Upper lobe of left lung (tissue), 6 donors: Measurements from ENCODE around the gene ADGRG1. TPM values are rescaled to one million over a fixed set of nuclear protein-coding genes. Genes with fewer than 3 reads are reported as not detected.

Source experiments
- ATAC-seq, 2 donors: fragments of 200-7000 bp; cut with Tn5 transposase; one replicate each; pipeline ENCODE4 v1.9.1; 2022; ENCODE audit warnings: mild to moderate bottlenecking in 2 of 2, moderate library complexity in 2 of 2; ENCODE audit not compliant: low FRiP score in 2 of 2
- DNase-seq, 2 donors: peaks; one replicate each; pipeline ENCODE4 v3.0.0-alpha.2; 2019 to 2020
- H3K27ac ChIP-seq, 4 donors: fragments of 200-600 bp; sonication (generic); one replicate each; pipeline ENCODE4 v1.5.1; 2016 to 2019
- H3K27me3 ChIP-seq, 4 donors: fragments of 200-600 bp; sonication (generic); one replicate each; pipeline ENCODE4 v1.5.1; 2017 to 2019
- H3K36me3 ChIP-seq, 4 donors: fragments of 200-600 bp; sonication (generic); one replicate each; pipeline ENCODE4 v1.5.1; 2016 to 2019
- H3K4me1 ChIP-seq, 4 donors: fragments of 200-600 bp; sonication (generic); one replicate each; pipeline ENCODE4 v1.5.1; 2018 to 2019
- H3K4me3 ChIP-seq, 4 donors: fragments of 200-600 bp; sonication (generic); one replicate each; pipeline ENCODE4 v1.5.1; 2017 to 2019; ENCODE audit warnings: mild to moderate bottlenecking in 2 of 4, moderate library complexity in 1 of 4
- H3K9me3 ChIP-seq, 4 donors: fragments of 200-600 bp; sonication (generic); one replicate each; pipeline ENCODE4 v1.5.1; 2018 to 2019
- CTCF ChIP-seq, 6 experiments: fragments of 450-650 bp in 4 of 6; fragments of 200-600 bp in 2 of 6; sonication (generic) in 2 of 6; IDR thresholded peaks; one replicate each; pipeline ENCODE4 v1.5.1; 2016 to 2019; ENCODE audit warnings: antibody characterized with exemption in 6 of 6
- EP300 ChIP-seq, 4 donors: sonication (generic); formaldehyde crosslinking; IDR thresholded peaks; one replicate each; pipeline ENCODE4 v1.5.1; 2017; ENCODE audit warnings: antibody characterized with exemption in 4 of 4, control low read depth in 2 of 4
- POLR2A ChIP-seq, 4 donors: fragments of 450-650 bp; IDR thresholded peaks; one replicate each; pipeline ENCODE4 v1.5.1; 2016 to 2017; ENCODE audit warnings: antibody characterized with exemption in 4 of 4, mild to moderate bottlenecking in 2 of 4
- POLR2AphosphoS5 ChIP-seq, 2 donors: sonication (generic); formaldehyde crosslinking; IDR thresholded peaks; one replicate each; pipeline ENCODE4 v1.5.1; 2017; ENCODE audit warnings: antibody characterized with exemption in 2 of 2
- WGBS, 2 donors: methylation state at CpG; one replicate each; pipeline ENCODE4 v1.1.5; 2017 to 2018; 5-methylcytosine and 5-hydroxymethylcytosine counted together
- total RNA-seq, 6 donors: library from RNA; depleted of rRNA in 4 of 6; stranded (reverse); fragments of >200 nt in 4 of 6; gene quantifications; one replicate each; pipeline versions ENCODE4 v1.1.0 to v1.2.1, GENCODE V29; 2016 to 2021
- donor health status: DM: no; HTN: no; CAD: no; lungs with moderate emphysema.
- donor health status: DM: no; HTN: yes; CAD: no; lungs with severe emphysema.

ADGRG1 gene
- total RNA-seq, 6 donors from 2014 or later, result 34.6 to 89.3 (median 40.4) TPM

DNA sequence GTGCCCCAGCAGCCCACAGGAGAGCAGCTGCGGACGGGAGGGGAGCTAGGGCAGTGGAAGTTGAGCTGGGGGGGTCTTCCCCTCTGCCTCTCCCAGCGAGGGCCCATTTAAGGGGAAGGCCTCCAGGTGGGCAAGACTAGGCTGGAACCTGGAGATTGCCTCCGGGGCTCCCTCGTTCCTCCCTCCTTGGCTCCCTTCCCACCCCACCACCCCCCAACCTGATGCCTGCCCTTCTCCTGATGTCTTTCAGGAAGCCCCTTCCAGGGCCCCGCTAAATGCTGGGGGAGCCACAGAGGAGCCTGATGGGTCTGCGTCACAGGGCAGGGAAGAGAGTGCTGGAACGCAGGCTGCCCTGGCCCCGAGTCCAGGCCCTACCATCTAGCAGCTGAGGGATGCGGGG lies 16.7 kb downstream of the ADGRG1 start:
- Histone ChIP-seq H3K9me3 (no peaks in the 10 kb centered on the region), H3K4me3 (no peak overlapping the region), H3K27me3 (no peaks in the 10 kb centered on the region), H3K27ac (peak overlapping the region; percentile 78 to 86 (median 80)), H3K4me1 (peaks cover 48 to 60% (median 56%) of the 10 kb centered on the region in 4 donors), H3K36me3 (peaks cover 0 to 21% (median 2%) of the 10 kb centered on the region in 4 donors)
- WGBS, 2 donors, result 64 to 84% methylated on average over 5 to 9 of the region's 10 CpGs
- TF ChIP-seq CTCF (IDR thresholded peaks at IDR 0.05) (no peak), POLR2A (IDR thresholded peaks at IDR 0.05) (no peak), EP300 (IDR thresholded peaks at IDR 0.05) (no peak), POLR2AphosphoS5 (IDR thresholded peaks at IDR 0.05) (no peak)
- DNase-seq, result no peak
- ATAC-seq, result no peak

DNA sequence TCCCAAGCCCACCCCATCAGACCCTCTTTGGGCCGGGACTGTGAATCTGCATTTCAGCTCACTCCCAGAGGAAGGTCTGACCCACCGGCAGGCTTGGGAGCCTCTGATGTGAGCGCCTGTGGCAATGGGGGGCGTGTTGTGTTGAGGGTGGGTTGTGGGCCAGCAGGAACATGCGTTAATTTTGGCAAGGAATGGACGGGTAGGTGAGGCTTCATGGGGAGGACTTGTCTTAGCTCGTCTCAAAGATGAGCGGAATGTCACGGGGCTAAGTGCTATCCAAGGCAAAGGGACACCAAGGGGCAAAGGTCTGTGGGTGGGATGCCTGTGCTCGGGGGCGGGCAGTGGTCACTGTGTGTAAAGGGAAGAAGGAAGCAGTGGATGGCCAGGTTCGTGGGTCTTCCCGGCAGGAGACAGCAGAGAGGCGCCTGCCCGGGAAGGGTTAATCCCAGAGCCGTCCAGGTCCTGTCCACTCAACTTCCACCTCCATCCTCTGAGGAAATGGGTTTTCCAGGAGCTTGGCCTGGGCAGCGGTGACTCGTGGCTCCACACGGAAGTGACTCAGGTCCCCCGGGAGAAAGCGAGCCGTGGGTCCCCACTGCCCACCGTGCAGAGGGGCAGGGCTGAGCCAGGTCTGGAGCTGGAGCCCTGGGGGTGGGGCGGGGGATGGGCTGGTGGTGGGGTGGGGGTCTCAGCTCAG lies 17.4 kb downstream of the ADGRG1 start:
- DNase-seq (peak in 1 of 2 donors; percentile 61), ATAC-seq (peak in 1 of 2 donors; percentile 5)
- no peaks in the 10 kb centered on the region for H3K27me3 ChIP-seq
- peak overlapping the region; percentile 78 to 86 (median 80) for H3K27ac ChIP-seq
- no peaks in the 10 kb centered on the region for H3K9me3 ChIP-seq
- H3K4me3 ChIP-seq, result no peak overlapping the region
- H3K4me1 ChIP-seq, result peaks cover 42 to 55% (median 51%) of the 10 kb centered on the region in 4 donors
- TF ChIP-seq POLR2A (IDR thresholded peaks at IDR 0.05) (no peak), POLR2AphosphoS5 (IDR thresholded peaks at IDR 0.05) (peak; percentile 32 to 44), CTCF (IDR thresholded peaks at IDR 0.05) (no peak), EP300 (IDR thresholded peaks at IDR 0.05) (no peak)
- peaks cover 0 to 25% (median 4%) of the 10 kb centered on the region in 4 donors for H3K36me3 ChIP-seq
- WGBS, 2 donors, result 51 to 89% methylated on average over 12 to 20 of the region's 24 CpGs

GRCh38 chr16:57646388-57647039 lies 18.1 kb downstream of the ADGRG1 start:
- peaks cover 39 to 55% (median 51%) of the 10 kb centered on the region in 4 donors for H3K4me1 ChIP-seq
- 60 to 75% methylated on average over 2 to 14 of the region's 14 CpGs for WGBS, 2 donors
- peak overlapping the region in 1 of 4 donors; percentile 10 for H3K4me3 ChIP-seq
- no peak for DNase-seq
- TF ChIP-seq EP300 (IDR thresholded peaks at IDR 0.05) (no peak), POLR2A (IDR thresholded peaks at IDR 0.05) (no peak), POLR2AphosphoS5 (IDR thresholded peaks at IDR 0.05) (peak in 1 of 2 donors; percentile 1), CTCF (IDR thresholded peaks at IDR 0.05) (no peak)
- no peaks in the 10 kb centered on the region for H3K27me3 ChIP-seq
- H3K9me3 ChIP-seq, result no peaks in the 10 kb centered on the region
- no peak for ATAC-seq
- H3K27ac ChIP-seq, result peak overlapping the region; percentile 78 to 86 (median 80)
- H3K36me3 ChIP-seq, result peaks cover 0 to 32% (median 11%) of the 10 kb centered on the region in 4 donors

GRCh38 chr16:57647136-57647875 lies 18.9 kb downstream of the ADGRG1 start:
- H3K27ac ChIP-seq, result peak overlapping the region; percentile 78 to 86 (median 80)
- no peaks in the 10 kb centered on the region for H3K27me3 ChIP-seq
- ATAC-seq, result no peak
- H3K36me3 ChIP-seq, result peaks cover 0 to 40% (median 15%) of the 10 kb centered on the region in 4 donors
- TF ChIP-seq EP300 (IDR thresholded peaks at IDR 0.05) (no peak), POLR2AphosphoS5 (IDR thresholded peaks at IDR 0.05) (no peak), CTCF (IDR thresholded peaks at IDR 0.05) (no peak), POLR2A (IDR thresholded peaks at IDR 0.05) (no peak)
- DNase-seq, result no peak
- peak overlapping the region in 1 of 4 donors; percentile 10 for H3K4me3 ChIP-seq
- 60 to 63% methylated on average over 9 to 10 of the region's 10 CpGs for WGBS, 2 donors
- H3K4me1 ChIP-seq, result peaks cover 39 to 55% (median 49%) of the 10 kb centered on the region in 4 donors
- H3K9me3 ChIP-seq, result no peaks in the 10 kb centered on the region
